Measurements from ENCODE around the gene MAP3K8. TPM values are rescaled to one million over a fixed set of nuclear protein-coding genes. Genes with fewer than 3 reads are reported as not detected.

Gene MAP3K8
- total and polyA plus RNA-seq, 9 of the 15 experiments (the other 6 are each of a cell fraction or from before 2014, with no cell fraction given), result 6.9 to 23.6 (median 13.6) TPM

DNA sequence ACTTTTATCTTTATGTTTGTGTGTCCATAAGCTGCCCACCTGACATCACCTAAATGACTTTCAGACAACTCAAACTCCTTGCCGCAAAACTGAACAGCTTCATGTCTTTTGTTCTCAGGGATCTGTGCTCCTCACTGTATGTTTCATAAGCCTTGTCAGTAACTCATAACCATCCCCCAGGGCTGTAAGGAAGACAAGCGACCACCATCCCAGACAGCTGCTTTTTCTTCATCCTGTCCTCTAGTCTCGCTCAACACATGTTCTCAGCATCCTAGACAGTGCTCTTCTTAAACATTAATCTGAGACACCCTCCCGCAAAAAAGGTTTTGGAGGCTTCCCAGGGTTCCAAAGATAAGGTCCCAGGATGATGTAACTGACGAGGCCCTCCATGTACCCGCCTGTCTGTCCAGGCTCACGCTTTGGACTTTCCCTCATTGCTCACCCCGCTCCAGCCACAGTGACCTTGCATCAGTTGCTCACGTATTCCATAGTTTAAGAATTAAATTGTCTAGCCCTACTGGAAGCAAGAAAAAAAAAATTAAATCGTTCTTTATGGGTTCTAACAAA is 69.8 kb downstream of the MAP3K8 start (continued):
- TF ChIP-seq, protein P1, sequence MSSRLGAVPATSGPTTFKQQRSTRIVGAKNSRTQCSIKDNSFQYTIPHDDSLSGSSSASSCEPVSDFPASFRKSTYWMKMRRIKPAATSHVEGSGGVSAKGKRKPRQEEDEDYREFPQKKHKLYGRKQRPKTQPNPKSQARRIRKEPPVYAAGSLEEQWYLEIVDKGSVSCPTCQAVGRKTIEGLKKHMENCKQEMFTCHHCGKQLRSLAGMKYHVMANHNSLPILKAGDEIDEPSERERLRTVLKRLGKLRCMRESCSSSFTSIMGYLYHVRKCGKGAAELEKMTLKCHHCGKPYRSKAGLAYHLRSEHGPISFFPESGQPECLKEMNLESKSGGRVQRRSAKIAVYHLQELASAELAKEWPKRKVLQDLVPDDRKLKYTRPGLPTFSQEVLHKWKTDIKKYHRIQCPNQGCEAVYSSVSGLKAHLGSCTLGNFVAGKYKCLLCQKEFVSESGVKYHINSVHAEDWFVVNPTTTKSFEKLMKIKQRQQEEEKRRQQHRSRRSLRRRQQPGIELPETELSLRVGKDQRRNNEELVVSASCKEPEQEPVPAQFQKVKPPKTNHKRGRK (tag; IDR thresholded peaks at IDR 0.05), result no peak
- TF ChIP-seq ZZZ3 (IDR thresholded peaks at IDR 0.05) (no peak), MCM3 (IDR thresholded peaks at IDR 0.05) (no peak), RBFOX2 (IDR thresholded peaks at IDR 0.05; ENCODE audit: low read depth, low read length) (no peak), SMC3 (conservative IDR thresholded peaks at IDR 0.05; ENCODE audit: insufficient read depth, low read depth, low read length) (no peak), ZNF217 (CRISPR knock-in tag; IDR thresholded peaks at IDR 0.05) (no peak), GTF3C2 (IDR thresholded peaks at IDR 0.05; ENCODE audit: borderline replicate concordance, extremely low read depth, insufficient read length) (no peak), SMARCA4 (IDR thresholded peaks at IDR 0.05) (peak; percentile 40; the same call in 1 of the 2 replicates), TAF9B (IDR thresholded peaks at IDR 0.05; ENCODE audit: partially characterized antibody) (peak; percentile 22), ZC3H8 (IDR thresholded peaks at IDR 0.05) (no peak), RAD51 (IDR thresholded peaks at IDR 0.05; ENCODE audit: borderline replicate concordance, low read depth) (no peak), MBD2 (IDR thresholded peaks at IDR 0.05; ENCODE audit: borderline replicate concordance, low read depth) (no peak), ZFP36 (IDR thresholded peaks at IDR 0.05; ENCODE audit: low read depth, low read length, partially characterized antibody) (no peak), HSF4 (CRISPR knock-in tag; IDR thresholded peaks at IDR 0.05; ENCODE audit: borderline replicate concordance) (no peak), NR3C1 (CRISPR knock-in tag; IDR thresholded peaks at IDR 0.05) (no peak), CEBPG (CRISPR knock-in tag; IDR thresholded peaks at IDR 0.05) (peak; percentile 60), CEBPG (tag; conservative IDR thresholded peaks at IDR 0.05 in 1 of 2, IDR thresholded peaks at IDR 0.05 in 1 of 2) (peak; percentile 71 to 79; a peak in 3 of 4 replicates), SOX6 (IDR thresholded peaks at IDR 0.05) (0 out of 2 replicates have a peak, but pooled peaks have one; percentile 25), FOSL1 (tag; conservative IDR thresholded peaks at IDR 0.05) (peak; percentile 25; the same call in 1 of the 2 replicates)
- TF ChIP-seq, protein P2, sequence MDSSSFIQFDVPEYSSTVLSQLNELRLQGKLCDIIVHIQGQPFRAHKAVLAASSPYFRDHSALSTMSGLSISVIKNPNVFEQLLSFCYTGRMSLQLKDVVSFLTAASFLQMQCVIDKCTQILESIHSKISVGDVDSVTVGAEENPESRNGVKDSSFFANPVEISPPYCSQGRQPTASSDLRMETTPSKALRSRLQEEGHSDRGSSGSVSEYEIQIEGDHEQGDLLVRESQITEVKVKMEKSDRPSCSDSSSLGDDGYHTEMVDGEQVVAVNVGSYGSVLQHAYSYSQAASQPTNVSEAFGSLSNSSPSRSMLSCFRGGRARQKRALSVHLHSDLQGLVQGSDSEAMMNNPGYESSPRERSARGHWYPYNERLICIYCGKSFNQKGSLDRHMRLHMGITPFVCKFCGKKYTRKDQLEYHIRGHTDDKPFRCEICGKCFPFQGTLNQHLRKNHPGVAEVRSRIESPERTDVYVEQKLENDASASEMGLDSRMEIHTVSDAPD (CRISPR knock-in tag; IDR thresholded peaks at IDR 0.05), result no peak
- TF ChIP-seq, protein P3, sequence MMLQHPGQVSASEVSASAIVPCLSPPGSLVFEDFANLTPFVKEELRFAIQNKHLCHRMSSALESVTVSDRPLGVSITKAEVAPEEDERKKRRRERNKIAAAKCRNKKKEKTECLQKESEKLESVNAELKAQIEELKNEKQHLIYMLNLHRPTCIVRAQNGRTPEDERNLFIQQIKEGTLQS (IDR thresholded peaks at IDR 0.05), result peak; percentile 92
- TF ChIP-seq, protein P3 (CRISPR knock-in tag; conservative IDR thresholded peaks at IDR 0.05), result no peak
